ENCODE results near the gene FGF21.

FGF21 gene

GRCh38 chr19:48726556-48726955 is 28.8 kb upstream of the FGF21 start:
- in situ Hi-C loops (cut with HindIII; ENCODE audit: low sequenced_read_pairs): no loop called here

- in situ Hi-C loops (cut with HindIII; ENCODE audit: low sequenced_read_pairs): no loop called here
Observed at GRCh38 chr19:48728911-48729664, 26.2 kb upstream of the FGF21 start.

GRCh38 chr19:48731452-48731851 is 23.9 kb upstream of the FGF21 start:
- in situ Hi-C loops (cut with HindIII; ENCODE audit: low sequenced_read_pairs): no loop called here

- in situ Hi-C loops (cut with HindIII; ENCODE audit: low sequenced_read_pairs): no loop called here
Observed at GRCh38 chr19:48734625-48735024, 20.7 kb upstream of the FGF21 start.

- in situ Hi-C loops (cut with HindIII; ENCODE audit: low sequenced_read_pairs): no loop called here
Observed at GRCh38 chr19:48735031-48735615, 20.2 kb upstream of the FGF21 start.

GRCh38 chr19:48737360-48737998 is 17.8 kb upstream of the FGF21 start:
- in situ Hi-C loops (cut with HindIII; ENCODE audit: low sequenced_read_pairs): no loop called here

- in situ Hi-C loops (cut with HindIII; ENCODE audit: low sequenced_read_pairs): no loop called here
Observed at GRCh38 chr19:48738557-48739403, 16.5 kb upstream of the FGF21 start.

- in situ Hi-C loops (cut with HindIII; ENCODE audit: low sequenced_read_pairs): no loop called here
Observed at GRCh38 chr19:48739404-48740163, 15.7 kb upstream of the FGF21 start.

GRCh38 chr19:48740164-48740972 is 15.0 kb upstream of the FGF21 start, which contains the start of gene RASIP1:
RASIP1 (minus strand) TSS chr19:48740610; CDS start chr19:48740282, 328 bp downstream.
- in situ Hi-C loops (cut with HindIII; ENCODE audit: low sequenced_read_pairs): no loop called here

GRCh38 chr19:48741129-48741999 is 14.0 kb upstream of the FGF21 start:
- in situ Hi-C loops (cut with HindIII; ENCODE audit: low sequenced_read_pairs): no loop called here

GRCh38 chr19:48742096-48742495 is 13.2 kb upstream of the FGF21 start:
- in situ Hi-C loops (cut with HindIII; ENCODE audit: low sequenced_read_pairs): no loop called here

GRCh38 chr19:48745208-48745995 is 9.9 kb upstream of the FGF21 start:
- in situ Hi-C loops (cut with HindIII; ENCODE audit: low sequenced_read_pairs): no loop called here

- in situ Hi-C loops (cut with HindIII; ENCODE audit: low sequenced_read_pairs): no loop called here
Observed at GRCh38 chr19:48746110-48746509, 9.2 kb upstream of the FGF21 start.

GRCh38 chr19:48746738-48747575 is 8.4 kb upstream of the FGF21 start, which contains the start of gene IZUMO1:
IZUMO1 (minus strand) TSS chr19:48746909; CDS start chr19:48745859, 1,050 bp downstream.
- in situ Hi-C loops (cut with HindIII; ENCODE audit: low sequenced_read_pairs): no loop called here

GRCh38 chr19:48749571-48750198 is 5.6 kb upstream of the FGF21 start:
- in situ Hi-C loops (cut with HindIII; ENCODE audit: low sequenced_read_pairs): no loop called here

GRCh38 chr19:48750351-48750750 is 5.0 kb upstream of the FGF21 start:
- in situ Hi-C loops (cut with HindIII; ENCODE audit: low sequenced_read_pairs): no loop called here

All from endothelial cell of hepatic sinusoid (primary cell).